ENCODE measurements around the gene IFNK. TPM values are rescaled to one million over a fixed set of nuclear protein-coding genes. Genes with fewer than 3 reads are reported as not detected.

Gene IFNK
- total and polyA plus RNA-seq, 2 donors (not counting 3 experiments of a cell fraction or from before 2014, with no cell fraction given): not detected

DNA sequence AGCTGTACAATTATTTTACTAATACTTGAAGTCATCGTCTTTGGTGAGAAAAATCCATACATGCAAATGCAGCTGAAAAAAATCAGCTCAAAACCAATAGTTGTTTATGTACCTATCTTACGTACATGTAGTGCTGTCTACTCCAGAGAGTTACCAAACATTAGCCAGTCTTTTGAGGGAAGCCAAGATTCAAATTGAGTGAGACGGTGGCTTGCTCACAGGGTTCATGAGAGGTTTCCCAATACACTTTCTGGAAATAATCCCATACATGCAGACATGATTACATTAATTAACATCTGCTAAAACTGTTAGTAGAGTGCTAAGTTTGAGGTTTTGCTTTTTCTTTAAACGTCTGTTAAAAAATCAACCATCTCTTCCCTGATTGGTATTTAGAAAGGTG, 46.9 kb downstream of the IFNK start:
- Histone ChIP-seq H3K4me3 (replicated peaks in 1 of 3; ENCODE audit: insufficient read depth in 1 of 3, low read depth in 1 of 3, low read length in 3 of 3) (no peak overlapping the region), H3K27ac (ENCODE audit: insufficient read depth, low read depth, low read length) (no peak overlapping the region), H3K4me1 (ENCODE audit: control insufficient read depth, extremely low read depth, insufficient read depth, low read length) (peaks cover 12% of the 10 kb centered on the region), H2AFZ (ENCODE audit: low read depth, low read length) (no peak overlapping the region), H3K9ac (replicated peaks; ENCODE audit: extremely low read depth, insufficient read depth, low read length) (no peak overlapping the region), H3K9me3 (replicated peaks; ENCODE audit: control insufficient read depth, insufficient read depth, low read length) (no peaks in the 10 kb centered on the region), H3K27me3 (ENCODE audit: control insufficient read depth in 2 of 2, insufficient read depth in 2 of 2, low read length in 2 of 2) (no peaks in the 10 kb centered on the region), H4K20me1 (replicated peaks; ENCODE audit: control insufficient read depth, extremely low read depth, insufficient read depth, low read length) (no peaks in the 10 kb centered on the region), H3K36me3 (ENCODE audit: control insufficient read depth in 2 of 2, extremely low read depth in 1 of 2, insufficient read depth in 2 of 2, low read length in 2 of 2) (no peaks in the 10 kb centered on the region), H3K9me1 (replicated peaks; ENCODE audit: control insufficient read depth, extremely low read depth, insufficient read depth, low read length) (no peaks in the 10 kb centered on the region), H3K79me2 (ENCODE audit: control insufficient read depth, insufficient read depth, low read length) (no peaks in the 10 kb centered on the region), H3K4me2 (ENCODE audit: insufficient read depth, low read length) (no peak overlapping the region)
- no TSS peak for BruUV-seq (replicated peaks)
- FAIRE-seq (no peak), DNase-seq (ENCODE audit: low read depth, low spot score) (no peak)
- dilution Hi-C loops (cut with MboI; ENCODE audit: extremely low pct_ligation_motif_present, low sequenced_read_pairs) (no loop called here), intact Hi-C loops (cut with micrococcal nuclease) (no loop called here)
- POLR2A ChIA-PET: no interaction called here
- CTCF ChIA-PET: no interaction called here
- TF ChIP-seq FOS (IDR thresholded peaks at IDR 0.05; ENCODE audit: borderline replicate concordance, insufficient read depth, low read length) (no peak), POLR2A (IDR thresholded peaks at IDR 0.05; ENCODE audit: low read depth, low read length) (no peak), GATA2 (IDR thresholded peaks at IDR 0.05; ENCODE audit: insufficient read depth, insufficient read length, low read depth, low read length) (no peak), JUN (IDR thresholded peaks at IDR 0.05; ENCODE audit: borderline replicate concordance, insufficient read depth, insufficient read length, low read depth) (no peak), EZH2 (IDR thresholded peaks at IDR 0.05; ENCODE audit: borderline replicate concordance, low read depth, low read length, severe bottlenecking) (no peak), POLR2AphosphoS5 (IDR thresholded peaks at IDR 0.05; ENCODE audit: insufficient read depth, low read depth, low read length) (no peak), MYC (IDR thresholded peaks at IDR 0.05; ENCODE audit: low read depth, low read length) (no peak)
- TF ChIP-seq, protein P1, sequence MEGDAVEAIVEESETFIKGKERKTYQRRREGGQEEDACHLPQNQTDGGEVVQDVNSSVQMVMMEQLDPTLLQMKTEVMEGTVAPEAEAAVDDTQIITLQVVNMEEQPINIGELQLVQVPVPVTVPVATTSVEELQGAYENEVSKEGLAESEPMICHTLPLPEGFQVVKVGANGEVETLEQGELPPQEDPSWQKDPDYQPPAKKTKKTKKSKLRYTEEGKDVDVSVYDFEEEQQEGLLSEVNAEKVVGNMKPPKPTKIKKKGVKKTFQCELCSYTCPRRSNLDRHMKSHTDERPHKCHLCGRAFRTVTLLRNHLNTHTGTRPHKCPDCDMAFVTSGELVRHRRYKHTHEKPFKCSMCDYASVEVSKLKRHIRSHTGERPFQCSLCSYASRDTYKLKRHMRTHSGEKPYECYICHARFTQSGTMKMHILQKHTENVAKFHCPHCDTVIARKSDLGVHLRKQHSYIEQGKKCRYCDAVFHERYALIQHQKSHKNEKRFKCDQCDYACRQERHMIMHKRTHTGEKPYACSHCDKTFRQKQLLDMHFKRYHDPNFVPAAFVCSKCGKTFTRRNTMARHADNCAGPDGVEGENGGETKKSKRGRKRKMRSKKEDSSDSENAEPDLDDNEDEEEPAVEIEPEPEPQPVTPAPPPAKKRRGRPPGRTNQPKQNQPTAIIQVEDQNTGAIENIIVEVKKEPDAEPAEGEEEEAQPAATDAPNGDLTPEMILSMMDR (IDR thresholded peaks at IDR 0.05; ENCODE audit: extremely low read depth in 1 of 2, insufficient read depth in 1 of 2, low read depth in 1 of 2, low read length in 2 of 2): no peak
- TF ChIP-seq, protein P2, sequence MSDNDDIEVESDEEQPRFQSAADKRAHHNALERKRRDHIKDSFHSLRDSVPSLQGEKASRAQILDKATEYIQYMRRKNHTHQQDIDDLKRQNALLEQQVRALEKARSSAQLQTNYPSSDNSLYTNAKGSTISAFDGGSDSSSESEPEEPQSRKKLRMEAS (IDR thresholded peaks at IDR 0.05; ENCODE audit: insufficient read depth, insufficient read length): no peak
